ENCODE data around the gene PHACTR3.

PHACTR3 gene

DNA sequence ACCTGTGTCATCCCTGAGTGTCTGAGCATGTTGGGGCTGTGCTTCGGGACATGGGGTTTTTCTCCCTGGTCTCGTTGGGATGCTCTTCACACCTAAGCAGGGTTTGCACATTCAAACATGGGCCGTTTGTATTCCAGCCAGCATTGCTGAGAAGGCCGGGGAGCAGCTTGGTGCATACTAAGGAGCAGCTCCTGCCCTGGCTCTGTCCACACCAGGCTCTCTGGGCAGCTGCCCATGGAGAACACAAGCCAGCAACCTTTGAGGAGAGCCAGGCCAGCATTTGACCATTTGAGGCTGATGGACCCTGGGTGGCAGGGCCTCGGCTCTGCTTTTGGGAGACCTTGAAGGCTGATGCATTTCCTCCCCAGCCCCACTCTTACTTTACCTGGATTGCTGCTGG lies 92.1 kb downstream of the PHACTR3 start:
- DNase-seq (ENCODE audit: low read depth): no peak

DNA sequence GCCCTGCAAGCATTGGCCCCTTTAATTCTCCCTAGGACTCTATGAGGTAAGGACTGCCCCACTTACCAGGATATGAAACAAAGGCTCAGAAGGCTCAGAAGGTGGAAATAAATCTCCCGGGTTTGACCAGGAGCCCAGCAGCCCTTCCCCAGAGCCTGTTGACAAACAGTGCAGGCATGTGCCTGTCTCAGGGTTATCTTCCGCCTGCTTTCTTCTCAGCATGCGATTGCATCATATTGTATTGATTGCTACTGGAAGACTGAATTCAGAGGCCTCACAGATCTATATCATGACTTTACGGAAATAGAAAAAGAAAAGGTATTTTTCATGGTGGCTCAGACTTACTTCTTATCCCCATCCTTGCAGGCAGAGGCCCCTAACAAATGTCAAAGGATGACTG lies 92.7 kb downstream of the PHACTR3 start:
- no peak for DNase-seq (ENCODE audit: low read depth)

DNA sequence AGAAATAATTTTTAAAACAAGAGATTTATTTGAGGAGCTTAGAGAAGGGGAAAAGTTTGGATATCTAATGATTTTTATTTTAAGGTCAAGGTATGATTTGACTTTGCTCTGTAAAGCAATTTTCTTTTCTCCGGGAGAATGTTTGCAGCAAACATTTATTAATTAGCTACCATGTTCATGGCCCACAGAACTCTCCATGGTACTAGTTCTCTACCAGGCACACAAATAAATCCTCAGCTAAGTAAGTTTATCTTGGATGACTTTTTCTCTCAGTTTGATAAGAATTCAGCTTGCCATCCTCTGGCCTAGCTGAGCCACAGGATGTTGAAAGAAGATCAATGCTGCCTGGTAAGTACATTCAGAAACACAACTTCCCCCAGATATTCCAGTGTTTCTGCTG lies 94.3 kb downstream of the PHACTR3 start:
- no peak for DNase-seq (ENCODE audit: low read depth)

DNA sequence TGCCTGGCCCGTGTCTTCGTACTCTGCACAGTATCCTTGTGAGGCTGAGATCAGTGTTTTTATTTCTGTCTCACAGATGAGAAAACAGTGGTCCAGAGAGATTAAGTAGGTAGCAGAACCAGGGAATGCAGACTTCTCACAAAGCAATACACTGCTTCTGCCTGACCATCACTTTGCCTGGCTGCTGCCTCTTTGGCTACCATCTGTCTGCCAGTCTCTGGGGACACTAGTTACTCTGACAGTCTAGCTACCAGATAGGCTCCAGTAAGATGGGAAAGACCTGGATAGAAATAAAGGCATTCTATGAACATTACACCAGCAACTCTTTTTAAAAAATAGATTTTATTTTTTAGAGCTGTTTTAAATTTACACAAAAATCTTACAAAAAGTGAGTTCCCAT lies 96.9 kb downstream of the PHACTR3 start:
- DNase-seq (ENCODE audit: low read depth): no peak

DNA sequence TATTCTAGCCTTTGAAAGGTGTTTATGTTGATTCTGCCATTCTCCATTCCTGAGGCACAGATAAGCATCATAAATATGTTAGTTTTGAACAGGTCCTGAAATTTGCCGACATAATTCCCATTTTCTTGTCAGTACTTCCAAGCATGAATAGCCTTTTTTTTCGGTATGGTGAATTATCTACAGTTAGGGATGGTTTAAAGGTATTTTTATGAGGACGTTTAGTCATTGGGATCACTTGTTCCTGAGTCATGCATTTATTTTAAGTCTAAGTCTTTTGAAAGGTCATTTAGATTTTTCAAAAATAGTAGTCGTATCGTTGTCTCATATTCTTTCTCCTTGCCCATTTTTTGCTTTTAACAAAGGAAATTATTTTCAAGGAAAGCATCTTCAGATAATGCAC lies 98.7 kb downstream of the PHACTR3 start:
- no peak for DNase-seq (ENCODE audit: low read depth)

DNA sequence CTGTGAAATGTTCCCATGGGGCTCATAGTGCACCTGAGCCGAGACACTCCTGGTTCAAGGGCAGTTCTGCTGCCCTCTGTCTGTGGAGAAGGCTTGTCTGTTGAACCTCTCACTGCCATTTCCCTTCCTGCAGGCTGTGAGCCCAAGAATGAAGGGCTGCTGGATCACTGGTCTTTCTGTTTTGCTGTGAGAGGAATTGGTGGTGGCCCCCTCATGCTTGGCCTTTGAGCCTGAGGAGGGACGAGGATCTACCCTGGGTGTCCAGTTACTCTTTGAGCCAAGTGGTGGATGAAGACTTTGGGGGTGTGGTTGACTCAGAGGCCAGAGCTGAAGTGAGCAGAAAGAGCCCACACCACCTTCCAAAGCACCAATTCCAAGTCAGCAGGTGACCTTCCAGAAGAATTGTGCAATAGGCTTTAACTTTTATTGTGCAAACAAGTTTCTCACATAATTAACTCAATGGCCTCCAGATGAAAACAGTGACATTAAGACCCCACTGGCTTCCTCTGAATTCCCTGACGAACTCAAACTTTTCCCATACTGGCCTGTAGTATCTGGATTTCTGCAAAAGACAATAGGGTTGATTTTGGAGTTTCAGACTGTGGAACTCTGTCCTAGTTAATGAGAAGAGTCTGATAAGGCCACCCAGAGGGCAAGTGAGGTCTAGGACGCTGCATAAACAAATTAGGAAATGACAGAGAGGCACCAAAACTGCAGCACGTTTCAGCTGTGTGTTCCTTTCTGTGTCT lies 101.5 kb downstream of the PHACTR3 start:
- DNase-seq (ENCODE audit: low read depth): no peak

- no peak for DNase-seq (ENCODE audit: low read depth)
Observed at GRCh38 chr20:59706400-59706693, 102.0 kb downstream of the PHACTR3 start.

GRCh38 chr20:59708326-59708725 lies 104.0 kb downstream of the PHACTR3 start:
- DNase-seq (ENCODE audit: low read depth): no peak

- no peak for DNase-seq (ENCODE audit: low read depth)
Observed at GRCh38 chr20:59709636-59710035, 105.3 kb downstream of the PHACTR3 start.

DNA sequence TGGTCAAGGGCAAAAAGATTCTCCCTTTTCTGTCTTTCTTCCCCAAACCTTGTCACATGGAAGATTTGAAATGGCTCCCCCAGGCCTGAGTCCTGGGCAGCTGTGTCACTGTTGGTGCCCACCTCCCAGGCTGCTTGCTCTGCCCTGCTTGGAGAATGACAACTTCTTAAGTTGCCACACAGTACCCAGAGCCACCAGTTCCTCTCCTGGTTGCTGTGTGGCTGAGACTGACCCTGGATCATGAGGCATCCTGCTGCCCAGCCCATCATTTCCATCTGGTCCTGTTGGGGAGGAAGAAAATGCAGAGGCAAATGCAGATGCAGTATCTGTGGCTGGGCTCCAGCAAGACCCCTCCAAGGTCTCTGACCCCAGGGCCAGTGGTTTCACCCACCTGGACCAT lies 113.7 kb downstream of the PHACTR3 start:
- no peak for DNase-seq (ENCODE audit: low read depth)

DNA sequence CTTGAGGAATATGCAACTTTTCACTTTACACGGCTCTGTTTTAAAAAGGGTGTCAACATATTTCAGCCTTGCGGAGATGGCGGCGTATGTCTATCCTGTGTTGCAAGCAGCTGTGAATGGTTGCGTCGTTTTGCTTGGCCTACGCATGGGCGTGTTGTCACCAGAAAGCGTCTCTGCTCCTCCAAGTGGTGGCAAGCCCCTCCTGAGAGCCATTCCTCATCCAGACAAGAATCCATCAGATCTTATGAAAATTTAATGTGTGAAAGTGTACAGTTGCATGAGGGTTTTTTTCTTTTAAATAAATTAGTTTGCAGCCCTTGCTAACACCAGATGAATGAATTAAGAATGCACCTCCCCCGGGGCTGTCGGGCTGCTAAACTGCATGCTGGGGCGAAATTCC lies 114.4 kb downstream of the PHACTR3 start:
- no peak for DNase-seq (ENCODE audit: low read depth)

GRCh38 chr20:59720013-59720412 lies 115.7 kb downstream of the PHACTR3 start:
- DNase-seq (ENCODE audit: low read depth): no peak

- no peak for DNase-seq (ENCODE audit: low read depth)
Observed at GRCh38 chr20:59721386-59721785, 117.0 kb downstream of the PHACTR3 start.

GRCh38 chr20:59723108-59723500 lies 118.8 kb downstream of the PHACTR3 start:
- no peak for DNase-seq (ENCODE audit: low read depth)

DNA sequence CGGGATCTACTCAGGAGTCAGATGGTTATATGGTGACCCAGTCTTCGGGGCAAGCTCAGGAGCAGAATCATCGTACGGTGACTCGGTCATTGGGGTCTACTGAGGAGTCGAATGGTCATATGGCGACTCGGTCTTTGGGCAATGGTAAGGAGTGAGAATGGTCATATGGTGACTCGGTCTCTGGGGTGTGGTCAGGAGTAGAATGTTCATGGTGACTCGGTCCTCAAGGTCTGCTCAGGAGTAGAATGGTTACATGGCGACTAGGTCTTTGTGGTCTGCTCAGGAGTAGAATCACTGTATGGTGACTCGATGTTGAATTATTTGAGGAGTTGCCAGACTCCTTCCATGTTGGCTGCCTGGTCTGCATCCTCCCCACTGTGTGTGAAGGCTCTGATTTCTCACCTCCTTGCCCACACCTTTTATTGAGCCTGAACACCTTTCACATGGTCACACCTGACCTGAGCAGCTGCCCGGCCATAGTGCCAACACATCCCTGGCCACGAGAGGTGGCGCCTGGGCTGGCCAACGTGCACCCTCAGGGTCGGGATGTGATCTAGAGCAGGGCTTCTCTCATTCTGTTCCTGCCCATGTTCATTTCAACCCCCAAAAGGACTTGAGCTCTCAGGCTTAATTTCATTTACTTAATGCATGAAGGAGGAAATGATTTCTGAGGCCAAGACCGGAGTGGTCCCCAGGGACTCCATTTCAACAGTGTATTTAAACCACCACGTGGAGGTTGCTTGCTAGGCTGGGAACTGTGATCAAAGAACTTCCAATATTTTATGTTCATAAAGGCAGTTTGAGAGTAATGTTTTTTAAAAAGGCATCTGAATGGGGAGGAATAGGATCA lies 119.5 kb downstream of the PHACTR3 start:
- no peak for DNase-seq (ENCODE audit: low read depth)

DNA sequence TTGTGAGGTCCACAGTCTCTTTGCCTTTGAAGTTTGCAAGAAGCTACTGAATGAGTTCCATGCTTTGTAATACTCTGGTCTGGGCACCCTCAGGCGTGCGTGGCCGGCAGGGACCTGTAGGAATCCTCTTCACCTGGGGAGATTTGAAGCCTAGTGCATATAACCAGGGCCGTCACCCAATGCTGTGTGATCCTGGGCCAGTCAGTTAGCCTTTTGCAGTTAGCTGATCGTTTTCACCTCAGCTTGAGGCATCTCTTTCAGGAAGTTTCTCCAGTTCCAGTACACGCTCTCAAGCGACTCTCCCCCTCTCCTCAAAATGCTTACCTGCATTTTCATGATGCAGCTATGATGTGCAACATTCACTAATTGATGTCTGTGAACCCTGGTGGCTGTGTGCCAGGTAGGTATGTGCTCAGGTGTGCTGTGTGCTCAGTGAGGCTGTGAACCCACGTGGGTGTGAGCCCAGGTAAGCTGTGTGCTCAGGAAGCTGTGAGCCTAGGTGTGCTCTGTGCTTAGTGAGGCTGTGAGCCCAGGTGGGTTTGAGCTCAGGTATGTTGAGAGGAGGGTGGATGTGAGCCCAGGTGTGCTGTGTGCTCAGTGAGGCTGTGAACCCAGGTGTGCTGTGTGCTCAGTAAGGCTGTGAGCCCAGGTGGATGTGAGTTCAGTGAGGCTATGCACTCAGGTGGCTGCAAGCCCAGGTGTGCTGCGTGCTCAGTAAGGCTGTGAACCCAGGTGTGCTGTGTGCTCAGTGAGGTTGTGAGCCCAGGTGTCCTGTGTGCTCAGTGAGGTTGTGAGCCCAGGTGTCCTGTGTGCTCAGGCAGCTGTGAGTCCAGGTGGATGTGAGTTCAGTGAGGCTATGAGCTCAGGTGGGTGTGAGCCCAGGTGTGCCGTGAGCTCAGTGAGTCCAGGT lies 120.4 kb downstream of the PHACTR3 start:
- DNase-seq (ENCODE audit: low read depth): no peak

- no peak for DNase-seq (ENCODE audit: low read depth)
Observed at GRCh38 chr20:59725476-59726280, 121.3 kb downstream of the PHACTR3 start.

DNA sequence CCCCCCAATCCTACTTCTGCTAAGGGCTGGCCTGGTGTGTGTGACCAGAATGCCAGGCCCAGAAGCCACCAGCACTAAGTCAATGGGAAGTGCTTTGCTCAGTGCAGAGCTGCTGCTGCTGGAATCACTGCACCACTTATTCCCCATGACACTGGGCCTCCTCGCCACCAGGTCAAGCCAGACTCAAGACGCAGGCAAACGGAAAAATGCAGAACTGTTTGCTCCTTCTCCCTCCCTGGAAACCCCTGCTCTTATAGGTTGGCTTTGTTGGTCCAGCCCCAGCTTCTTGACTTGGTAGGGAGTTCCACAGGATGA lies 121.9 kb downstream of the PHACTR3 start:
- DNase-seq (ENCODE audit: low read depth): no peak

- no peak for DNase-seq (ENCODE audit: low read depth)
Observed at GRCh38 chr20:59728722-59729430, 124.5 kb downstream of the PHACTR3 start.

DNA sequence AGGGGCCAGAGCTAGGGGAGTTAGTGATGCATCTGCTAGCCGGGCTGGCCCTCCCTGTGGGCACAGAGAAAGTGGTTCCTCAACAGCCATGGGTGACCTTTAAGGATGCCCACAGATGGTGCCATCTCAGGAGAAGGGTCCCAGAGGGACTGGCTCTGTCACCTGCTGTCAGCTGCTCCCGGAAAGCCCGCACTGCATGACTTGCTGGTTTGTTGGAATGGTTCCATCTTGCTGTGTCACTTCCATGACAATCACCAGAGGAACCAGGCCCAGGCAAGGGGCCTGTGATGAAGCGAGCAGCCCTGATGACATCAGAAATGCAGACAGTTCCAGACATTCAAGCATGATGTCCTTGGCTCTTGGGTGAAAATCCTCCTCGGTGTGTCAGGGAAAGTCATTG lies 125.2 kb downstream of the PHACTR3 start:
- DNase-seq (ENCODE audit: low read depth): no peak

DNA sequence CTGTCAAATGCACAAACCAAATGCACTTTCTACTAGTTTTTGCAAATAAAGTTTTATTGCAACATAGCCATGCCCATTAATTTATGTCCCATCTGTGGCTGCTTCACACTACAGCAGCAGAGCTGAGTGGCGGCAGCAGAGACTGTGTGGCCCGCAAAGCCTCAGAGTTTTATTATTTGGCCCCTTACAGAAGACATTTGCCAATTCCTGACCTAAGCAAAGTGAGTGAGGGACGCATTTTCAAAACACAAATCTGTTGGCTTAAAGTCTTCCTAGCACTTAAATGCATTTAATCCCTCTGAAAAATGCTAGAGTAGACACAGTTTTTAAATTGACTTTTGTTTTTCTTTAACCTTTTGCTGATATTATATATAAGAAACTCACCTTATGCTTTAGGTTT lies 126.4 kb downstream of the PHACTR3 start:
- no peak for DNase-seq (ENCODE audit: low read depth)
